ENCODE measurements around the gene SDHAF4.
"Not testable (repeated sequence)": the region's sequence is repeated elsewhere in the genome, so short reads cannot be mapped to it uniquely, and the experiment has no call there.

Gene SDHAF4

DNA sequence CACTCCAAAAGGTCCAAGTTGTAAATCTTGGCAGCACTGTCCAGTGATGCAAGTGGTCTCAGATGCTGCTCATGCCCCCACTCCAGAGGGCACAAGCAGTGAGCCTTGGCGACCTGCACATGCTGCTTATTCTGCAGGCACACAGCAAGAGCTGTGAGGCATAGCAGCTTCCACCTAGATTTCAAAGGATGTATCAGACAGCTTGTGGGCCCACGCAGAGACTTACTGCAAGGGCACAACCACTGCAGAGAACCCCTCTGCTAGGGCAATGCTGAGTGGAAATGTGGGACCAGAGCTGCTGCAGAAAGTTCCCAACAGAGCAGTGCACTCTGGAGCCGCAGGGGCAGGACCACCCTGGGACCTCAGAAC, 26.4 kb downstream of the SDHAF4 start:
- no peak for DNase-seq

DNA sequence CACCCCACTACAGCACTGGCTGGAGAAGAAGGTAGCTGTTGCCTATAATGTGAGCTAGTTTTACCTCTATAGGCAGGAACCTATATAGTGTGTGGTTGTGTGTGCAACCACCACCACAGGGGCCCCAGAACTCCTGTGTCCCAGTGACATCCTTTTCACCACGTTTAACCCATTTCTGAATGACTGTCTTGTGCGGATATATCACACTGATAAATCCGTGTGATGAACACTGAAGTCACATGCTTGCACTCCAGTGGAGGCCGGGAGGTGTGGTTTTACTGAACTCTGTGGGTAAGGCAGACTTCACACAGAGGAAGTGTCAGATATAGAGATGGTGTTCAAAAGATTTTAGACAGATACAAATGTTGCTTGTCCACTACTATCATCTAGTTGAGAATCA, 32.5 kb downstream of the SDHAF4 start:
- DNase-seq = no peak

DNA sequence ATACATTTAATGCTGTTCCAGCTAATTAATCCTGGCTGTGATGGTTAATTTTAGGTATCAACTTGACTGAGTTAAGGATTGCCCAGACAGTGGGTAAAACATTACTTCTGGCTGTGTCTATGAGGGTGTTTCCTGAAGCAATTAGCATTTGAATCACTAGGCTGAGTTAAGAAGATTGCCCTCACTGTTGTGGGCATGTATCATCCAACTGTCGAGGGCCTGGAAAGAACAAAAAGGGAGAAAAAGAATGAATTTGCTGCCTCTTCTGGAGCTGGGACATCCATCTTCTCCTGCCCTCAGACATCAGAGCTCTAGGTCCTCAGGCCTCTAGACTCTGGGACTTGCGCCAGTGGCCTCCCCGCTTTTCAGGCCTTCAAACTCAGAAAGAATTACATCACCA, 34.3 kb downstream of the SDHAF4 start:
- no peak for DNase-seq

DNA sequence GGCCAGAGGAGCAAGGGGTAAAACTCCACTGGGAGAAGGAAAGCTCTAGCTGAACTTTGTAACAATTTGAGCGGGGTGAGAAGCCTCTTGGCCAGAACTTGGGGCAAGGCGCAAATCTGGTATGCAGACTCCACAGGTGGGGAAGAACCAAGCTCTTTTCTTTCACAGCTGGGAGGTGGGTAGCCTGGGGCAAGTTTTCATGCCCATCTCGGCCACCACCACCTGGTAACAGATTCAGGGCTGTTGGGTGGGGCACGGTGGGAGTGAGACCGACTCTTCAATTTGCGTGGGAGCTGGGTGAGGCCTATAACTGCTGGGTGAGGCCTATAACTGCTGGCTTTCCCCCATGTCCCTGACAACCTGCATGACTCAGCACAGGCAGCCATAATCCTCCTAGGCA, 37.5 kb downstream of the SDHAF4 start:
- DNase-seq = no peak

DNA sequence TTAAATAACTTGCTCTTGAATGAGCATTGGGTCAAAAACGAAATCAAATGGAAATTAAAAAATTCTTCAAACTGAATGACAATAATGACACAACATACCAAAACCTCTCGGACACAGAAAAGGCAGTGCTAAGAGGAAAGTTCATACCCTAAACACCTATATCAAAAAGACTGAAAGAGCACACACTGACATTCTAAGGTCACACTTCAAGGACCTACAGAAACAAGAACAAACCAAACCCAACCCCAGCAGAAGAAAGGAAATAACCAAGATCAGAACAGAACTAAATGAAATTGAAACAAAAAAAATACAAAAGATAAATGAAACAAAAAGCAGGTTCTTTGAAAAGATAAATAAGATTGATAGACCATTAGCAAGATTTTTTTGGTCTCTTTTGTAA, 40.6 kb downstream of the SDHAF4 start:
- DNase-seq = not testable (repeated sequence)

GRCh38 chr6:70609181-70609580, 42.5 kb downstream of the SDHAF4 start:
- DNase-seq = not testable (repeated sequence)

DNA sequence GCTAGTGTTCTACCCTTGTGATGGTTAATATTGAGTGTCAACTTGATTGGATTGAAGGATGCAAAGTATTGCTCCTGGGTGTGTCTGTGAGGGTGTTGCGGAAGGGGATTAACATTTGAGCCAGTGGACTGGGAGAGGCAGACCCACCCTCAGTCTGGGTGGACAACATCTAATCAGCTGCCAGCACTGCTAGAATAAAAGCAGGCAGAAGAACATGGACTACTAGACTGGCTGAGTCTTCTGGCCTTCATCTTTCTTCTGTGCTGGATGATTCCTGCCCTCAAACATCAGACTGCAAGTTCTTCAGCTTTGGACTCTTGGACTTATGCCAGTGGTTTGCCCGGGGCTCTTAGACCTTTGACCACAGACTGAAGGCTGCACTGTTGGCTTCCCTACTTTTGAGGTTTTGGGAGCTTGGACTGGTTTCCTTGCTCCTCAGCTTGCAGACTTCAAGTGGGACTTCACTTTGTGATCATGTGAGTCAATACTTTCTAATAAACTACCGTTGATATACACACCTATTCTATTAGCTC, 50.1 kb downstream of the SDHAF4 start:
- DNase-seq = no peak

DNA sequence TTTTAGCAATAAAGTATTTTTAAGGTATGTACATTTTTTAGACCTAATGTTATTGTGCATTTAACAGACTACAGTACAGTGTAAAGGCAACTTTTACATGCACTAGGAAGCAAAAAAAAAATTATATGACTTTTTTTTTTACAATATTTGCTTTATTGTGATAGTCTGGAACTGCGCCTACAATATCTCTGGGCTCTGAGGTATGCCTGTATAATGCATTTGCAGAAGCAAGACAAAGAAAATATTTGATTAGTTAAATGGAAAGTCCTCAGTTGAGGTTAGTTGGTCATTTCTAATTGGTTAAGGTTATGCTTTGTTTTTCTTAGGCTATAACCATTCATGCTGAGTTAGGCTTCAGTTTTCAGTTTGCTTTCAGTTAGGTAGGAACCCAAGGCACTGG, 54.0 kb downstream of the SDHAF4 start:
- DNase-seq = no peak

DNA sequence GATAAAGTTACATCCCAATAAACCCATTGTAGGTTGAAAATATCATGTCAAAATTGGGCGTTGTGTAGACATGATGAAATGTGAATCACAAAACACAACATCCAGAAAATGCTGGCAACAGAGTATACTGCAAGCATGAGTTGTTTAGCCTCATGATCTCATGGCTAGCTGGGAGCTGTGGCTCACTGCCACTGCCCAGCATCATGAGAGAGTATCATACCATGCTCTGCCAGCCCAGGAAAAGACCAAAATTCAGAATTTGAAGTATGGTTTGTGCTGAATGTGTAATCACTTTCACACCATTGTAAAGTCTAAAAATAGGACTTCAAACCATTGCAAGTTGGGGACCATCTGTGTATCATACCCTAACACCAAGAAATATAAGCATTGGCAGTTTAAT, 55.7 kb downstream of the SDHAF4 start:
- no peak for DNase-seq

GRCh38 chr6:70625436-70625835, 58.7 kb downstream of the SDHAF4 start:
- no peak for DNase-seq

DNA sequence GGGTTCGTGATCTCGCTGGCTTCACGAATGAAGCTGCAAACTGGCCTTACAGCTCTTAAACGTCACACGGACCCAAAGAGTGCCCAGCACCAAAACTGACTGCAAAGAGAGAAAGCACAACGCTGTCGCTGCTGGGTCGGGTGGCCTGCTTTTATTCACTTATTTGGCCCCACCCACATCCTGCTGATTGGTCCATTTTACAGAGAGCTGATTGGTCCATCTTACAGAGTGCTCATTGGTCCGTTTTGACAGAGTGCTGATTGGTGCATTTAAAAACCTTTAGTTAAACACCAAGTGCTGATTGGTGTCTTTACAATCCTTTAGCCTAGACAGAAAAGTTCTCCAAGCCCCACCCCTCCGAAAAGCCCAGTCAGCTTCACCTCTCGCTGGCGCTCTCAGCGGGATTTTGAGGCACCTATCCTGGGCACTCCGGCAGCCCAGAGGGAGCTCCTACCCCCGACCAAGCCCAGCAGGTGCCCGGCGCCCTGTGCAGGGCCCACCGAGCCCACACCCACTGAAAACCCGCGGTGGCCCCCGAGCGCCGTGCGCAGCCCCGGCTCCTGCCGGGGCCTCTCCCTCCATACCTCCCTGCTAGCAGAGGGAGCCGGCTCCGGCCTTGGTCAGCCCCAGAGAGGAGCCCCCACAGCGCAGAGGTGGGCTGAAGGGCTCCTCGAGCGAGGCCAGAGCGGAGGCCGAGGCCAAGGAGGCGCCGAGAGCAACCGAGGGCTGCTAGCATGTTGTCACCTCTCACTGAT, 60.9 kb downstream of the SDHAF4 start:
- no peak for DNase-seq

GRCh38 chr6:70629929-70630328, 63.2 kb downstream of the SDHAF4 start:
- no peak for DNase-seq

GRCh38 chr6:70633870-70634269, 67.1 kb downstream of the SDHAF4 start:
- DNase-seq = no peak

DNA sequence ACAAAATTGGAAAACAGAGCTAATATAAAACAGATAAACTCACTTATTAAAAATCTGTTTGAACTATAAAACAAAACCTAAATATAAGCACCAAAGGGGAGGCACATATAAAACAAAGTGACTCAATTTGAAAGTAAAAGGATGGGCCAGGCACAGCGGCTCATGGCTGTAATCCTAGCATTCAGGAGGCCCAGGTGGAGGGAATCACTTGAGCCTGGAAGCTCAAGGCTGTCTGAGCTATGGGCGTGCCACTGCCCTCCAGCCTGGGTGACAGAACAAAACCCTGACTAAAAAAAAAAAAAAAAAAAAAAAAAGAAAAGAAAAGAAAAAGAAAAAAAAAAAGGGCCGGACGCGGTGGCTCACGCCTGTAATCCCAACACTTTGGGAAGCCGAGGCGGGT, 69.9 kb downstream of the SDHAF4 start:
- no peak for DNase-seq

DNA sequence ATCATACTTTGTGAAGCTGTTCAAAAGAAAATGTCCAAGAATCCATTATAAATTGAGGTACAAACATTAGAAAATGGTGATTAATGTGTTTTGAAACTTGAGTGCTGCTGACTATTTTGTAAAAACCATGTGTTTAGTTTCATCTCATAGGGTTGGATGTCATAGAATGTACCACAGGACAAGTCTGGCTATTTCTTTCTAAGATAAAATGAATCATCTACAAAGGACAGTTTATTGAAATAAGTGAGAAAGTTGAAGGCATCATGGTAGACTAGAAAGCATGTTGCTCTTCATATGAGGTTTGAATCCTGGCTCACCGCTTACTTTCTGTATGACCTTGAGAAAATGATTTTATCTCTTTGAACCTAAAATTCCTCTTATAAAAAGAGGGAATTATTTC, 71.7 kb downstream of the SDHAF4 start:
- no peak for DNase-seq

Measured in SHP77 (cell line).